Neural cell (in vitro differentiated cells): ENCODE results near the gene WDFY3.

Experiments used
- CTCF ChIP-seq: fragments of 450-650 bp; IDR thresholded peaks from 2 replicates; pipeline ENCODE4 v1.5.1; 2014; ENCODE audit warnings: antibody characterized with exemption, mild to moderate bottlenecking, moderate library complexity; ENCODE audit not compliant: poor library complexity, severe bottlenecking
- EP300 ChIP-seq: fragments of 450-650 bp; conservative IDR thresholded peaks from 2 replicates; pipeline ENCODE4 v1.6.1; 2014; ENCODE audit warnings: antibody characterized with exemption, mild to moderate bottlenecking, moderate library complexity; ENCODE audit not compliant: poor library complexity, severe bottlenecking
- EZH2 ChIP-seq: fragments of 200-600, 300-800 bp; shearing (Covaris generic), sonication (generic); IDR thresholded peaks from 2 replicates; pipeline ENCODE4 v1.6.1; 2014; ENCODE audit warnings: antibody characterized with exemption, low read length, borderline replicate concordance, mild to moderate bottlenecking; ENCODE audit not compliant: insufficient read depth, poor library complexity, severe bottlenecking
- MXI1 ChIP-seq: fragments of 450-650 bp; conservative IDR thresholded peaks from 2 replicates; pipeline ENCODE4 v1.6.1; 2014; ENCODE audit warnings: antibody characterized with exemption, mild to moderate bottlenecking; ENCODE audit not compliant: poor library complexity, severe bottlenecking
- POLR2AphosphoS5 ChIP-seq: IDR thresholded peaks from 2 replicates; pipeline ENCODE4 v1.6.1; 2012
- RAD21 ChIP-seq: fragments of 450-650 bp; conservative IDR thresholded peaks from 2 replicates; pipeline ENCODE4 v1.6.1; 2014; ENCODE audit warnings: antibody characterized with exemption, mild to moderate bottlenecking, moderate library complexity
- REST ChIP-seq: IDR thresholded peaks from 2 replicates; pipeline ENCODE4 v1.6.1; 2012; ENCODE audit warnings: borderline replicate concordance
- SMC3 ChIP-seq: fragments of 450-650 bp; conservative IDR thresholded peaks from 2 replicates; pipeline ENCODE4 v1.6.1; 2014; ENCODE audit warnings: antibody characterized with exemption, mild to moderate bottlenecking, moderate library complexity; ENCODE audit not compliant: poor library complexity
- TAF1 ChIP-seq: IDR thresholded peaks from 2 replicates; pipeline ENCODE4 v1.6.1; 2012; ENCODE audit warnings: low read depth

DNA sequence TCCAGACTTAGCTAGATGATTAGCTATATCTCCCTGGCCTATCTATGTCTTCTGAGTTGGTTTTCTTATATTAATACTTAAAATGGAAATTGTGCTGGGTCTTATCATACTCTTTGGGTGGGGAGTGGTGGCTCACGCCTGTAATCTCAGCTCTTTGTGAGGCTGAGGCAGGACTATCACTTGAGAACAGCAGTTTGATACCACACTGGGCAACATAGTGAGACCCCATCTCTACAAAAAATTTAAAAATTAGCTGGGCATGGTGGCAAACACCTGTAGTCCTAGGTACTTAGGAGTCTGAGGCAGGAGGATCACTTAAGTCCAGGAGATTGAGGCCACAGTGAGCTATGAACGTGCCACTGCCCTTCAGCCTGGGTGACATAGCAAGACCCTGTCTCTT is 30.4 kb downstream of the WDFY3 start:
- TF ChIP-seq CTCF (no peak), POLR2AphosphoS5 (no peak), EP300 (no peak), RAD21 (no peak), SMC3 (no peak), EZH2 (no peak), REST (no peak), TAF1 (no peak), MXI1 (no peak)
